ENCODE data around the gene C7orf57. TPM values are rescaled to one million over a fixed set of nuclear protein-coding genes. Genes with fewer than 3 reads are reported as not detected.

C7orf57 gene
- total RNA-seq, 3 donors from 2014 or later (not counting 1 experiment from before 2014, with no cell fraction given), result 0.85 TPM; not detected in 2

- Mint-ChIP-seq H3K9me3 (no peaks in the 10 kb centered on the region), H3K27ac (no peak overlapping the region), H3K4me3 (no peak overlapping the region), H3K27me3 (ENCODE audit: low read depth in 2 of 2) (peaks cover 6 to 12% of the 10 kb centered on the region in 2 donors), H3K36me3 (no peaks in the 10 kb centered on the region), H3K4me1 (peaks cover 19 to 26% of the 10 kb centered on the region in 2 donors)
- Histone ChIP-seq H3K4me3 (ENCODE audit: low read length) (no peak overlapping the region), H3K27me3 (ENCODE audit: control insufficient read depth, insufficient read depth, low read length) (no peaks in the 10 kb centered on the region), H3K27ac (ENCODE audit: low read length) (no peak overlapping the region), H3K9me3 (ENCODE audit: control insufficient read depth, insufficient read depth, low read length) (no peaks in the 10 kb centered on the region), H3K36me3 (ENCODE audit: control insufficient read depth, insufficient read depth, low read length) (no peaks in the 10 kb centered on the region), H3K4me1 (ENCODE audit: control insufficient read depth, insufficient read depth, low read length) (peaks cover 23% of the 10 kb centered on the region)
- TF ChIP-seq CTCF (IDR thresholded peaks at IDR 0.05), result no peak
- intact Hi-C loops (cut with micrococcal nuclease), result no loop called here
- 87% methylated on average over 2 of the region's 3 CpGs for WGBS (ENCODE audit: insufficient coverage)
- ATAC-seq (no peak), DNase-seq (no peak)
These were observed 6.3 kb downstream of the C7orf57 start for GRCh38 chr7:48041653-48041970.

- TF ChIP-seq CTCF (IDR thresholded peaks at IDR 0.05), result no peak
- WGBS (ENCODE audit: insufficient coverage), result 97% methylated on average over 3 of the region's 3 CpGs
- Histone ChIP-seq H3K9me3 (ENCODE audit: control insufficient read depth, insufficient read depth, low read length) (no peaks in the 10 kb centered on the region), H3K36me3 (ENCODE audit: control insufficient read depth, insufficient read depth, low read length) (no peaks in the 10 kb centered on the region), H3K27ac (ENCODE audit: low read length) (no peak overlapping the region), H3K4me3 (ENCODE audit: low read length) (no peak overlapping the region), H3K27me3 (ENCODE audit: control insufficient read depth, insufficient read depth, low read length) (no peaks in the 10 kb centered on the region), H3K4me1 (ENCODE audit: control insufficient read depth, insufficient read depth, low read length) (peaks cover 29% of the 10 kb centered on the region)
- H3K27ac Mint-ChIP-seq, result no peak overlapping the region
- ATAC-seq (no peak), DNase-seq (no peak)
- no peaks in the 10 kb centered on the region for H3K9me3 Mint-ChIP-seq
- H3K4me3 Mint-ChIP-seq, result no peak overlapping the region
- peaks cover 1 to 12% of the 10 kb centered on the region in 2 donors for H3K27me3 Mint-ChIP-seq (ENCODE audit: low read depth in 2 of 2)
- H3K4me1 Mint-ChIP-seq, result peaks cover 22 to 31% of the 10 kb centered on the region in 2 donors
- H3K36me3 Mint-ChIP-seq, result no peaks in the 10 kb centered on the region
- intact Hi-C loops (cut with micrococcal nuclease), result no loop called here
These were observed 6.9 kb downstream of the C7orf57 start for GRCh38 chr7:48042216-48042615.

GRCh38 chr7:48042636-48043035 is 7.3 kb downstream of the C7orf57 start:
- no peak overlapping the region for H3K27ac Mint-ChIP-seq
- peaks cover 22 to 31% of the 10 kb centered on the region in 2 donors for H3K4me1 Mint-ChIP-seq
- Histone ChIP-seq H3K9me3 (ENCODE audit: control insufficient read depth, insufficient read depth, low read length) (no peaks in the 10 kb centered on the region), H3K27me3 (ENCODE audit: control insufficient read depth, insufficient read depth, low read length) (no peaks in the 10 kb centered on the region), H3K4me3 (ENCODE audit: low read length) (no peak overlapping the region), H3K4me1 (ENCODE audit: control insufficient read depth, insufficient read depth, low read length) (peaks cover 29% of the 10 kb centered on the region), H3K27ac (ENCODE audit: low read length) (no peak overlapping the region), H3K36me3 (ENCODE audit: control insufficient read depth, insufficient read depth, low read length) (no peaks in the 10 kb centered on the region)
- TF ChIP-seq CTCF (IDR thresholded peaks at IDR 0.05), result no peak
- H3K9me3 Mint-ChIP-seq, result no peaks in the 10 kb centered on the region
- no peak overlapping the region for H3K4me3 Mint-ChIP-seq
- H3K36me3 Mint-ChIP-seq, result no peaks in the 10 kb centered on the region
- WGBS (ENCODE audit: insufficient coverage), result 67% methylated on average over 3 of the region's 3 CpGs
- intact Hi-C loops (cut with micrococcal nuclease), result no loop called here
- ATAC-seq (no peak), DNase-seq (no peak)
- peaks cover 0 to 12% of the 10 kb centered on the region in 2 donors for H3K27me3 Mint-ChIP-seq (ENCODE audit: low read depth in 2 of 2)

GRCh38 chr7:48045195-48045765 is 9.9 kb downstream of the C7orf57 start:
- peaks cover 29 to 55% of the 10 kb centered on the region in 2 donors for H3K4me1 Mint-ChIP-seq
- Histone ChIP-seq H3K27me3 (ENCODE audit: control insufficient read depth, insufficient read depth, low read length) (no peaks in the 10 kb centered on the region), H3K4me1 (ENCODE audit: control insufficient read depth, insufficient read depth, low read length) (peaks cover 29% of the 10 kb centered on the region), H3K4me3 (ENCODE audit: low read length) (no peak overlapping the region), H3K36me3 (ENCODE audit: control insufficient read depth, insufficient read depth, low read length) (no peaks in the 10 kb centered on the region), H3K9me3 (ENCODE audit: control insufficient read depth, insufficient read depth, low read length) (no peaks in the 10 kb centered on the region), H3K27ac (ENCODE audit: low read length) (no peak overlapping the region)
- H3K27me3 Mint-ChIP-seq (ENCODE audit: low read depth in 2 of 2), result peaks cover 0 to 6% of the 10 kb centered on the region in 2 donors
- H3K4me3 Mint-ChIP-seq, result peak overlapping the region; percentile 72
- peak overlapping the region in 1 of 2 donors; percentile 79 for H3K27ac Mint-ChIP-seq
- WGBS (ENCODE audit: insufficient coverage), result 37% methylated on average over 9 of the region's 9 CpGs
- ATAC-seq, result peak in 2 of 3 donors; percentile 47 to 53
- no peak for TF ChIP-seq CTCF (IDR thresholded peaks at IDR 0.05)
- intact Hi-C loops (cut with micrococcal nuclease), result no loop called here
- no peaks in the 10 kb centered on the region for H3K36me3 Mint-ChIP-seq
- no peaks in the 10 kb centered on the region for H3K9me3 Mint-ChIP-seq
- peak in 1 of 2 donors; percentile 48 for DNase-seq
